Measurements from ENCODE around the gene PAPSS1.

The PAPSS1 gene

GRCh38 chr4:107600436-107600835 lies 119.6 kb downstream of the PAPSS1 start:
- no peaks in the 10 kb centered on the region for H3K36me3 ChIP-seq (ENCODE audit: control insufficient read depth, insufficient read depth, low read length)
- no peaks in the 10 kb centered on the region for H3K27me3 ChIP-seq (ENCODE audit: control insufficient read depth, insufficient read depth, low read length)
- H3K4me3 ChIP-seq (ENCODE audit: low read length): no peak overlapping the region
- H3K9ac ChIP-seq (ENCODE audit: low read length): no peak overlapping the region
- no peak overlapping the region for H3K27ac ChIP-seq (ENCODE audit: low read depth, low read length)
- H3K4me1 ChIP-seq (ENCODE audit: control insufficient read depth, insufficient read depth, low read length): peaks cover 9% of the 10 kb centered on the region

- H3K27me3 ChIP-seq (ENCODE audit: control insufficient read depth, insufficient read depth, low read length): no peaks in the 10 kb centered on the region
- no peaks in the 10 kb centered on the region for H3K36me3 ChIP-seq (ENCODE audit: control insufficient read depth, insufficient read depth, low read length)
- no peak overlapping the region for H3K27ac ChIP-seq (ENCODE audit: low read depth, low read length)
- H3K9ac ChIP-seq (ENCODE audit: low read length): no peak overlapping the region
- H3K4me1 ChIP-seq (ENCODE audit: control insufficient read depth, insufficient read depth, low read length): peaks cover 9% of the 10 kb centered on the region
- H3K4me3 ChIP-seq (ENCODE audit: low read length): no peak overlapping the region
These were observed 120.2 kb downstream of the PAPSS1 start for GRCh38 chr4:107599841-107600240.

- Histone ChIP-seq H3K27ac (ENCODE audit: low read depth, low read length) (no peak overlapping the region), H3K4me1 (ENCODE audit: control insufficient read depth, insufficient read depth, low read length) (no peaks in the 10 kb centered on the region), H3K36me3 (ENCODE audit: control insufficient read depth, insufficient read depth, low read length) (no peaks in the 10 kb centered on the region), H3K4me3 (ENCODE audit: low read length) (no peak overlapping the region), H3K9ac (ENCODE audit: low read length) (no peak overlapping the region), H3K27me3 (ENCODE audit: control insufficient read depth, insufficient read depth, low read length) (no peaks in the 10 kb centered on the region)
These were observed 126.8 kb downstream of the PAPSS1 start for GRCh38 chr4:107593230-107593629.

- Histone ChIP-seq H3K4me3 (ENCODE audit: low read length) (no peak overlapping the region), H3K4me1 (ENCODE audit: control insufficient read depth, insufficient read depth, low read length) (no peaks in the 10 kb centered on the region), H3K36me3 (ENCODE audit: control insufficient read depth, insufficient read depth, low read length) (no peaks in the 10 kb centered on the region), H3K27me3 (ENCODE audit: control insufficient read depth, insufficient read depth, low read length) (no peaks in the 10 kb centered on the region), H3K9ac (ENCODE audit: low read length) (no peak overlapping the region), H3K27ac (ENCODE audit: low read depth, low read length) (no peak overlapping the region)
These were observed 127.5 kb downstream of the PAPSS1 start for GRCh38 chr4:107592519-107592918.

- Histone ChIP-seq H3K4me1 (ENCODE audit: control insufficient read depth, insufficient read depth, low read length) (no peaks in the 10 kb centered on the region), H3K27me3 (ENCODE audit: control insufficient read depth, insufficient read depth, low read length) (no peaks in the 10 kb centered on the region), H3K4me3 (ENCODE audit: low read length) (no peak overlapping the region), H3K9ac (ENCODE audit: low read length) (no peak overlapping the region), H3K36me3 (ENCODE audit: control insufficient read depth, insufficient read depth, low read length) (no peaks in the 10 kb centered on the region), H3K27ac (ENCODE audit: low read depth, low read length) (no peak overlapping the region)
These were observed 130.8 kb downstream of the PAPSS1 start for GRCh38 chr4:107589269-107589668.

GRCh38 chr4:107586371-107586770 lies 133.7 kb downstream of the PAPSS1 start:
- Histone ChIP-seq H3K27ac (ENCODE audit: low read depth, low read length) (no peak overlapping the region), H3K9ac (ENCODE audit: low read length) (no peak overlapping the region), H3K4me1 (ENCODE audit: control insufficient read depth, insufficient read depth, low read length) (no peaks in the 10 kb centered on the region), H3K27me3 (ENCODE audit: control insufficient read depth, insufficient read depth, low read length) (no peaks in the 10 kb centered on the region), H3K36me3 (ENCODE audit: control insufficient read depth, insufficient read depth, low read length) (no peaks in the 10 kb centered on the region), H3K4me3 (ENCODE audit: low read length) (no peak overlapping the region)

GRCh38 chr4:107579099-107579498 lies 140.9 kb downstream of the PAPSS1 start:
- H3K9ac ChIP-seq (ENCODE audit: low read length): no peak overlapping the region
- no peaks in the 10 kb centered on the region for H3K36me3 ChIP-seq (ENCODE audit: control insufficient read depth, insufficient read depth, low read length)
- no peaks in the 10 kb centered on the region for H3K27me3 ChIP-seq (ENCODE audit: control insufficient read depth, insufficient read depth, low read length)
- no peak overlapping the region for H3K27ac ChIP-seq (ENCODE audit: low read depth, low read length)
- no peak overlapping the region for H3K4me3 ChIP-seq (ENCODE audit: low read length)
- no peaks in the 10 kb centered on the region for H3K4me1 ChIP-seq (ENCODE audit: control insufficient read depth, insufficient read depth, low read length)

- Histone ChIP-seq H3K27me3 (ENCODE audit: control insufficient read depth, insufficient read depth, low read length) (no peaks in the 10 kb centered on the region), H3K9ac (ENCODE audit: low read length) (no peak overlapping the region), H3K4me1 (ENCODE audit: control insufficient read depth, insufficient read depth, low read length) (no peaks in the 10 kb centered on the region), H3K27ac (ENCODE audit: low read depth, low read length) (no peak overlapping the region), H3K4me3 (ENCODE audit: low read length) (no peak overlapping the region), H3K36me3 (ENCODE audit: control insufficient read depth, insufficient read depth, low read length) (no peaks in the 10 kb centered on the region)
These were observed 141.7 kb downstream of the PAPSS1 start for GRCh38 chr4:107578321-107578720.

GRCh38 chr4:107577743-107578142 lies 142.3 kb downstream of the PAPSS1 start:
- Histone ChIP-seq H3K4me1 (ENCODE audit: control insufficient read depth, insufficient read depth, low read length) (no peaks in the 10 kb centered on the region), H3K36me3 (ENCODE audit: control insufficient read depth, insufficient read depth, low read length) (no peaks in the 10 kb centered on the region), H3K9ac (ENCODE audit: low read length) (no peak overlapping the region), H3K27me3 (ENCODE audit: control insufficient read depth, insufficient read depth, low read length) (no peaks in the 10 kb centered on the region), H3K4me3 (ENCODE audit: low read length) (no peak overlapping the region), H3K27ac (ENCODE audit: low read depth, low read length) (no peak overlapping the region)

- no peaks in the 10 kb centered on the region for H3K4me1 ChIP-seq (ENCODE audit: control insufficient read depth, insufficient read depth, low read length)
- no peaks in the 10 kb centered on the region for H3K27me3 ChIP-seq (ENCODE audit: control insufficient read depth, insufficient read depth, low read length)
- no peaks in the 10 kb centered on the region for H3K36me3 ChIP-seq (ENCODE audit: control insufficient read depth, insufficient read depth, low read length)
- no peak overlapping the region for H3K4me3 ChIP-seq (ENCODE audit: low read length)
- no peak overlapping the region for H3K27ac ChIP-seq (ENCODE audit: low read depth, low read length)
- no peak overlapping the region for H3K9ac ChIP-seq (ENCODE audit: low read length)
These were observed 144.8 kb downstream of the PAPSS1 start for GRCh38 chr4:107575243-107575642.

- Histone ChIP-seq H3K36me3 (ENCODE audit: control insufficient read depth, insufficient read depth, low read length) (no peaks in the 10 kb centered on the region), H3K4me1 (ENCODE audit: control insufficient read depth, insufficient read depth, low read length) (no peaks in the 10 kb centered on the region), H3K9ac (ENCODE audit: low read length) (no peak overlapping the region), H3K27me3 (ENCODE audit: control insufficient read depth, insufficient read depth, low read length) (no peaks in the 10 kb centered on the region), H3K4me3 (ENCODE audit: low read length) (no peak overlapping the region), H3K27ac (ENCODE audit: low read depth, low read length) (no peak overlapping the region)
These were observed 147.8 kb downstream of the PAPSS1 start for GRCh38 chr4:107572281-107572680.

GRCh38 chr4:107570952-107571351 lies 149.1 kb downstream of the PAPSS1 start:
- Histone ChIP-seq H3K4me1 (ENCODE audit: control insufficient read depth, insufficient read depth, low read length) (no peaks in the 10 kb centered on the region), H3K9ac (ENCODE audit: low read length) (no peak overlapping the region), H3K27me3 (ENCODE audit: control insufficient read depth, insufficient read depth, low read length) (no peaks in the 10 kb centered on the region), H3K36me3 (ENCODE audit: control insufficient read depth, insufficient read depth, low read length) (no peaks in the 10 kb centered on the region), H3K4me3 (ENCODE audit: low read length) (no peak overlapping the region), H3K27ac (ENCODE audit: low read depth, low read length) (no peak overlapping the region)

- Histone ChIP-seq H3K27me3 (ENCODE audit: control insufficient read depth, insufficient read depth, low read length) (no peaks in the 10 kb centered on the region), H3K36me3 (ENCODE audit: control insufficient read depth, insufficient read depth, low read length) (no peaks in the 10 kb centered on the region), H3K4me1 (ENCODE audit: control insufficient read depth, insufficient read depth, low read length) (no peaks in the 10 kb centered on the region), H3K27ac (ENCODE audit: low read depth, low read length) (no peak overlapping the region), H3K9ac (ENCODE audit: low read length) (no peak overlapping the region), H3K4me3 (ENCODE audit: low read length) (no peak overlapping the region)
These were observed 155.7 kb downstream of the PAPSS1 start for GRCh38 chr4:107564326-107564725.

Data from rectal smooth muscle tissue (tissue), 1 donor.